Activated T-cell treated with anti-CD3 and anti-CD28 coated beads, Interleukin-2, amount 50 U/mL, for 72 hours (primary cell): Measurements from ENCODE around the gene SLC8A3. TPM values are rescaled to one million over a fixed set of nuclear protein-coding genes. Genes with fewer than 3 reads are reported as not detected.

Source experiments
- ATAC-seq, 2 donors: fragments of 150-1000 bp; cut with Tn5 transposase; replicated peaks in 1 of 2; 2 replicates each; pipeline ENCODE4 v1.10.0; 2021; ENCODE audit warnings: moderate library complexity in 2 of 2, mild to moderate bottlenecking in 1 of 2
- DNase-seq, 2 donors: peaks; one replicate each; pipeline ENCODE4 v3.0.0; 2021 to 2022; ENCODE audit warnings: mixed read lengths in 1 of 2
- H3K27ac Mint-ChIP-seq: one replicate; pipeline ENCODE4 v1.8.0; 2022; ENCODE audit warnings: mild to moderate bottlenecking, moderate library complexity, mixed read lengths
- H3K27me3 Mint-ChIP-seq: one replicate; pipeline ENCODE4 v1.8.0; 2022; ENCODE audit warnings: low read depth, mixed read lengths
- H3K36me3 Mint-ChIP-seq, 2 donors: one replicate each; pipeline ENCODE4 v1.8.0; 2022; ENCODE audit warnings: mixed read lengths in 2 of 2, mild to moderate bottlenecking in 1 of 2; ENCODE audit not compliant: insufficient read depth in 2 of 2
- H3K4me1 Mint-ChIP-seq: one replicate; pipeline ENCODE4 v1.8.0; 2022; ENCODE audit warnings: low read depth, mixed read lengths
- H3K4me3 Mint-ChIP-seq, 2 donors: one replicate each; pipeline ENCODE4 v1.8.0; 2022; ENCODE audit warnings: mild to moderate bottlenecking in 2 of 2, mixed read lengths in 2 of 2, moderate library complexity in 2 of 2
- H3K9me3 Mint-ChIP-seq, 2 donors: one replicate each; pipeline ENCODE4 v1.8.0; 2022; ENCODE audit warnings: mixed read lengths in 2 of 2
- total RNA-seq, 2 donors: library from RNA; stranded (reverse); gene quantifications; one replicate each; pipeline ENCODE4 v1.2.3, GENCODE V29; 2022

SLC8A3 gene
- total RNA-seq, 2 donors from 2014 or later: 0.55 to 0.93 TPM

- Mint-ChIP-seq H3K36me3 (no peaks in the 10 kb centered on the region), H3K27ac (no peak overlapping the region), H3K4me3 (no peak overlapping the region), H3K27me3 (peaks cover 13% of the 10 kb centered on the region), H3K9me3 (no peaks in the 10 kb centered on the region), H3K4me1 (peaks cover 19% of the 10 kb centered on the region)
- ATAC-seq: no peak
- no peak for DNase-seq
Observed at GRCh38 chr14:70019695-70020094, 169.1 kb downstream of the SLC8A3 start.

GRCh38 chr14:70018713-70019211 lies 170.0 kb downstream of the SLC8A3 start:
- Mint-ChIP-seq H3K27me3 (peaks cover 19% of the 10 kb centered on the region), H3K4me3 (no peak overlapping the region)
- no peak for DNase-seq

GRCh38 chr14:70018230-70018629 lies 170.5 kb downstream of the SLC8A3 start:
- no peak overlapping the region for H3K4me3 Mint-ChIP-seq
- DNase-seq (no peak), ATAC-seq (no peak)
- no peaks in the 10 kb centered on the region for H3K36me3 Mint-ChIP-seq
- H3K4me1 Mint-ChIP-seq: peaks cover 19% of the 10 kb centered on the region
- H3K9me3 Mint-ChIP-seq: no peaks in the 10 kb centered on the region
- no peak overlapping the region for H3K27ac Mint-ChIP-seq
- peaks cover 19% of the 10 kb centered on the region for H3K27me3 Mint-ChIP-seq

More at GRCh38 chr14:70018713-70019211, 170.0 kb downstream of the SLC8A3 start:
- Mint-ChIP-seq H3K27ac (no peak overlapping the region), H3K9me3 (no peaks in the 10 kb centered on the region), H3K36me3 (no peaks in the 10 kb centered on the region), H3K4me1 (peaks cover 19% of the 10 kb centered on the region)
- ATAC-seq: no peak

- peaks cover 13% of the 10 kb centered on the region for H3K4me1 Mint-ChIP-seq
- H3K9me3 Mint-ChIP-seq: no peaks in the 10 kb centered on the region
- H3K36me3 Mint-ChIP-seq: no peaks in the 10 kb centered on the region
- H3K4me3 Mint-ChIP-seq: no peak overlapping the region
- H3K27ac Mint-ChIP-seq: no peak overlapping the region
- DNase-seq: no peak
- H3K27me3 Mint-ChIP-seq: peaks cover 14% of the 10 kb centered on the region
- ATAC-seq: no peak
Observed at GRCh38 chr14:70014406-70015095, 174.2 kb downstream of the SLC8A3 start.

- H3K36me3 Mint-ChIP-seq: no peaks in the 10 kb centered on the region
- peaks cover 6% of the 10 kb centered on the region for H3K4me1 Mint-ChIP-seq
- peaks cover 14% of the 10 kb centered on the region for H3K27me3 Mint-ChIP-seq
- DNase-seq: peak; percentile 44 to 57
- no peak overlapping the region for H3K4me3 Mint-ChIP-seq
- no peak for ATAC-seq
- no peak overlapping the region for H3K27ac Mint-ChIP-seq
- H3K9me3 Mint-ChIP-seq: no peaks in the 10 kb centered on the region
Observed at GRCh38 chr14:70013271-70013873, 175.4 kb downstream of the SLC8A3 start.

- H3K36me3 Mint-ChIP-seq: no peaks in the 10 kb centered on the region
- H3K4me3 Mint-ChIP-seq: no peak overlapping the region
- H3K4me1 Mint-ChIP-seq: no peaks in the 10 kb centered on the region
- H3K9me3 Mint-ChIP-seq: no peaks in the 10 kb centered on the region
- no peak overlapping the region for H3K27ac Mint-ChIP-seq
- peaks cover 14% of the 10 kb centered on the region for H3K27me3 Mint-ChIP-seq
- DNase-seq (no peak), ATAC-seq (no peak)
Observed at GRCh38 chr14:70011708-70012107, 177.0 kb downstream of the SLC8A3 start.

- ATAC-seq (no peak), DNase-seq (no peak)
- Mint-ChIP-seq H3K27me3 (peaks cover 14% of the 10 kb centered on the region), H3K4me1 (no peaks in the 10 kb centered on the region), H3K9me3 (no peaks in the 10 kb centered on the region), H3K4me3 (no peak overlapping the region), H3K27ac (no peak overlapping the region), H3K36me3 (no peaks in the 10 kb centered on the region)
Observed at GRCh38 chr14:70011098-70011497, 177.7 kb downstream of the SLC8A3 start.

GRCh38 chr14:70009961-70010360 lies 178.8 kb downstream of the SLC8A3 start:
- Mint-ChIP-seq H3K36me3 (no peaks in the 10 kb centered on the region), H3K4me3 (no peak overlapping the region)

GRCh38 chr14:70008284-70009262 lies 180.2 kb downstream of the SLC8A3 start:
- Mint-ChIP-seq H3K9me3 (no peaks in the 10 kb centered on the region), H3K27me3 (no peaks in the 10 kb centered on the region), H3K36me3 (no peaks in the 10 kb centered on the region)

More at GRCh38 chr14:70009961-70010360, 178.8 kb downstream of the SLC8A3 start:
- ATAC-seq (no peak), DNase-seq (no peak)
- Mint-ChIP-seq H3K27ac (no peak overlapping the region), H3K27me3 (peaks cover 6% of the 10 kb centered on the region), H3K9me3 (no peaks in the 10 kb centered on the region), H3K4me1 (no peaks in the 10 kb centered on the region)

GRCh38 chr14:70006699-70007098 lies 182.1 kb downstream of the SLC8A3 start:
- H3K4me1 Mint-ChIP-seq: no peaks in the 10 kb centered on the region
- H3K27me3 Mint-ChIP-seq: no peaks in the 10 kb centered on the region
- H3K4me3 Mint-ChIP-seq: no peak overlapping the region
- H3K36me3 Mint-ChIP-seq: no peaks in the 10 kb centered on the region
- H3K9me3 Mint-ChIP-seq: no peaks in the 10 kb centered on the region
- no peak for ATAC-seq
- no peak overlapping the region for H3K27ac Mint-ChIP-seq
- no peak for DNase-seq

More at GRCh38 chr14:70008284-70009262, 180.2 kb downstream of the SLC8A3 start:
- H3K4me3 Mint-ChIP-seq: no peak overlapping the region
- H3K27ac Mint-ChIP-seq: no peak overlapping the region
- ATAC-seq (no peak), DNase-seq (no peak)
- no peaks in the 10 kb centered on the region for H3K4me1 Mint-ChIP-seq

GRCh38 chr14:70005281-70005805 lies 183.4 kb downstream of the SLC8A3 start:
- Mint-ChIP-seq H3K36me3 (no peaks in the 10 kb centered on the region), H3K27ac (no peak overlapping the region), H3K27me3 (no peaks in the 10 kb centered on the region), H3K4me3 (no peak overlapping the region), H3K4me1 (no peaks in the 10 kb centered on the region), H3K9me3 (no peaks in the 10 kb centered on the region)
- DNase-seq: no peak
- no peak for ATAC-seq

- Mint-ChIP-seq H3K27ac (no peak overlapping the region), H3K36me3 (no peaks in the 10 kb centered on the region), H3K4me1 (no peaks in the 10 kb centered on the region), H3K9me3 (no peaks in the 10 kb centered on the region), H3K27me3 (no peaks in the 10 kb centered on the region), H3K4me3 (no peak overlapping the region)
- ATAC-seq (no peak), DNase-seq (no peak)
Observed at GRCh38 chr14:70004791-70005190, 184.0 kb downstream of the SLC8A3 start.
